ENCODE data around the gene CISH. TPM values are rescaled to one million over a fixed set of nuclear protein-coding genes. Genes with fewer than 3 reads are reported as not detected.

Gene CISH
- total RNA-seq, 1 experiment from 2014 or later = 0.57 TPM

- H3K27ac ChIP-seq (ENCODE audit: low read length) = no peak overlapping the region
- ATAC-seq (no peak), DNase-seq (ENCODE audit: low read depth, low spot score) (no peak)
- no peaks in the 10 kb centered on the region for H3K36me3 ChIP-seq (ENCODE audit: control insufficient read depth, insufficient read depth, low read length)
- intact Hi-C loops (cut with micrococcal nuclease; ENCODE audit: unreplicated experiment) = no loop called here
- BruUV-seq (replicated peaks) = no TSS peak
- no peak overlapping the region for H3K4me3 ChIP-seq (ENCODE audit: low read depth in 2 of 2, low read length in 2 of 2)
- H3K9me3 ChIP-seq (ENCODE audit: control insufficient read depth, insufficient read depth, low read depth, low read length) = no peaks in the 10 kb centered on the region
- TF ChIP-seq CTCF (IDR thresholded peaks at IDR 0.05) (no peak), POLR2AphosphoS5 (IDR thresholded peaks at IDR 0.05; ENCODE audit: low read depth, low read length) (no peak), SIN3A (IDR thresholded peaks at IDR 0.05; ENCODE audit: borderline replicate concordance, insufficient read depth, low read depth, low read length) (no peak), TCF7L2 (IDR thresholded peaks at IDR 0.05; ENCODE audit: low read depth, low read length) (no peak), REST (IDR thresholded peaks at IDR 0.05; ENCODE audit: insufficient read depth in 1 of 2, low read depth in 2 of 2, low read length in 1 of 2) (no peak)
- no peaks in the 10 kb centered on the region for H3K27me3 ChIP-seq (ENCODE audit: control insufficient read depth, insufficient read depth, low read length)
- no peaks in the 10 kb centered on the region for H3K4me1 ChIP-seq (ENCODE audit: control insufficient read depth, insufficient read depth, low read length)
- in situ Hi-C loops (cut with HindIII; ENCODE audit: low pct_unique_long_range_greater_than_20kb, low sequenced_read_pairs) = no loop called here
- ChIA-PET POLR2A (no interaction called here), CTCF (no interaction called here)
Observed at GRCh38 chr3:50633230-50633790, 21.7 kb upstream of the CISH start.

- DNase-seq (ENCODE audit: low read depth, low spot score) = no peak
- H3K4me1 ChIP-seq (ENCODE audit: control insufficient read depth, insufficient read depth, low read length) = no peaks in the 10 kb centered on the region
- BruUV-seq (replicated peaks) = no TSS peak
- POLR2A ChIA-PET = no interaction called here
- no peaks in the 10 kb centered on the region for H3K27me3 ChIP-seq (ENCODE audit: control insufficient read depth, insufficient read depth, low read length)
- intact Hi-C loops (cut with micrococcal nuclease; ENCODE audit: unreplicated experiment) = no loop called here
- H3K4me3 ChIP-seq (ENCODE audit: low read depth in 2 of 2, low read length in 2 of 2) = no peak overlapping the region
- H3K27ac ChIP-seq (ENCODE audit: low read length) = no peak overlapping the region
- no peak for TF ChIP-seq SIN3A (IDR thresholded peaks at IDR 0.05; ENCODE audit: borderline replicate concordance, insufficient read depth, low read depth, low read length)
- TF ChIP-seq CTCF (IDR thresholded peaks at IDR 0.05) = no peak
- TF ChIP-seq TCF7L2 (IDR thresholded peaks at IDR 0.05; ENCODE audit: low read depth, low read length) = no peak
- TF ChIP-seq REST (IDR thresholded peaks at IDR 0.05; ENCODE audit: insufficient read depth in 1 of 2, low read depth in 2 of 2, low read length in 1 of 2) = no peak
- no peak for TF ChIP-seq POLR2AphosphoS5 (IDR thresholded peaks at IDR 0.05; ENCODE audit: low read depth, low read length)
- in situ Hi-C loops (cut with HindIII; ENCODE audit: low pct_unique_long_range_greater_than_20kb, low sequenced_read_pairs) = no loop called here
- ATAC-seq = no peak
- CTCF ChIA-PET = interaction anchor here (0.6 kb wide), 2 partner anchors 608 to 868 kb away, joined by 3 to 14 read pairs; no protein-coding TSS in a partner anchor
- H3K36me3 ChIP-seq (ENCODE audit: control insufficient read depth, insufficient read depth, low read length) = no peaks in the 10 kb centered on the region
- no peaks in the 10 kb centered on the region for H3K9me3 ChIP-seq (ENCODE audit: control insufficient read depth, insufficient read depth, low read depth, low read length)
Observed at GRCh38 chr3:50632450-50632849, 20.9 kb upstream of the CISH start.
